Stimulated activated CD8-positive, alpha-beta memory T cell treated with anti-CD3 and anti-CD28 coated beads, Interleukin-15, amount 100 ng/mL, for 1 hour (primary cell): ENCODE measurements around the gene CNP.
"Not testable (repeated sequence)": the region's sequence is repeated elsewhere in the genome, so short reads cannot be mapped to it uniquely, and the experiment has no call there.

Experiments used
- DNase-seq: peaks from one replicate; pipeline ENCODE4 v3.0.0-alpha.2; 2020; ENCODE audit warnings: low read depth

Gene CNP

GRCh38 chr17:41966463-41967140 is at the start of gene CNP:
TSS of gene CNP (plus strand) at chr17:41966795. CDS start at chr17:41966885, 90 bp downstream.
- DNase-seq: peak; percentile 84

- no peak for DNase-seq
Observed at GRCh38 chr17:41917192-41917591, 49.4 kb upstream of the CNP start.

- peak; percentile 1 for DNase-seq
Observed at GRCh38 chr17:41917679-41918313, 48.8 kb upstream of the CNP start.

- DNase-seq: peak; percentile 84
Observed at GRCh38 chr17:41918314-41919164, 48.1 kb upstream of the CNP start, which contains the start of gene ACLY. TSS of gene ACLY (minus strand) at chr17:41918951. CDS start at chr17:41913873, 5,078 bp downstream.

GRCh38 chr17:41919165-41919817 is 47.3 kb upstream of the CNP start:
- no peak for DNase-seq

GRCh38 chr17:41919840-41920579 is 46.6 kb upstream of the CNP start:
- DNase-seq: no peak

- no peak for DNase-seq
Observed at GRCh38 chr17:41920580-41920955, 46.0 kb upstream of the CNP start.

- DNase-seq: no peak
Observed at GRCh38 chr17:41925991-41926590, 40.5 kb upstream of the CNP start.

GRCh38 chr17:41928693-41929251 is 37.8 kb upstream of the CNP start:
- DNase-seq: no peak

GRCh38 chr17:41930009-41930832 is 36.4 kb upstream of the CNP start, which contains the start of gene ODAD4:
TSS of gene ODAD4 (plus strand) at chr17:41930617. CDS start at chr17:41930724, 107 bp downstream.
- peak; percentile 90 for DNase-seq

- DNase-seq: not testable (repeated sequence)
Observed at GRCh38 chr17:41930833-41931156, 35.8 kb upstream of the CNP start.

GRCh38 chr17:41931715-41932114 is 34.9 kb upstream of the CNP start:
- not testable (repeated sequence) for DNase-seq

GRCh38 chr17:41932816-41933389 is 33.7 kb upstream of the CNP start:
- DNase-seq: no peak

- no peak for DNase-seq
Observed at GRCh38 chr17:41935641-41936040, 31.0 kb upstream of the CNP start.

- no peak for DNase-seq
Observed at GRCh38 chr17:41937970-41938954, 28.3 kb upstream of the CNP start.

- DNase-seq: no peak
Observed at GRCh38 chr17:41939044-41939692, 27.4 kb upstream of the CNP start.

- no peak for DNase-seq
Observed at GRCh38 chr17:41939693-41940090, 26.9 kb upstream of the CNP start.

GRCh38 chr17:41941168-41941567 is 25.4 kb upstream of the CNP start:
- no peak for DNase-seq
